Activated CD4-positive, alpha-beta T cell treated with anti-CD3 and anti-CD28 coated beads for 4 hours (primary cell): Measurements from ENCODE around the gene INSYN2A.

Experiments used
- DNase-seq, 2 donors: peaks; one replicate each; pipeline ENCODE4 v3.0.0-alpha.2; 2020

Gene INSYN2A

DNA sequence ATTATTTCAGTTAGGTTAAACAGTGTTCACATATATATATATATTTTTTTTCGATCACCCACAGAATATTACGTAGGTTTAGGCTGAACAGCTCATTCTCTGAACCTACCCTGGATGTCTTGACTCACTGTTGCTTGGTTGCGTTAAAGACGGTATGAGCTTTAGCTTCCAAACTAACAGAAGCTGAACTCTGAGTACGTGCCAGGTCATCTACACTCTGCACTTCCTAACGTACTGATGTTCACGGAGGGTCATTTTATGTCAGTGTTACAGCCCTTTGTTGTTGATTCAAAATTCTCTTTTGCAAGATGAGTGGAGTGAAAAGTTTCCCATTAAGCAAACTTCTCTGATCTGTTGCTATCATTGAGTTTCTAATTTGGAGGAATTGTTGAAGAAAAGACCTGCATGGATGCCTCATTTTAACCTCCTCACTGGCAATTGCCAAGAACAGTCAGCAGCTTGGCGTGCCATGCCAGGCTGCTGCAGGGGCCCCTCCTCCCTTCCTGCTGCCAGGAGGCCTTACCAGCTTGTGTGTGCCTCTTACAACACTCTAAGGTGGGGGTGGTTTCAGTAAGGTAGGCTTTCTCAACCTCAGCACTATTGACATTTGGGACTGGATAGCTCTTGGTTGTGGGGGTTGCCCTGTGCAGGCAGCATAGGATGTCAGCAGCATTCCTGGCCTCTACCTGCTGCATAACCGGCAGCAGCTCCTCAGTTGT, 44.3 kb downstream of the INSYN2A start:
- no peak for DNase-seq

DNA sequence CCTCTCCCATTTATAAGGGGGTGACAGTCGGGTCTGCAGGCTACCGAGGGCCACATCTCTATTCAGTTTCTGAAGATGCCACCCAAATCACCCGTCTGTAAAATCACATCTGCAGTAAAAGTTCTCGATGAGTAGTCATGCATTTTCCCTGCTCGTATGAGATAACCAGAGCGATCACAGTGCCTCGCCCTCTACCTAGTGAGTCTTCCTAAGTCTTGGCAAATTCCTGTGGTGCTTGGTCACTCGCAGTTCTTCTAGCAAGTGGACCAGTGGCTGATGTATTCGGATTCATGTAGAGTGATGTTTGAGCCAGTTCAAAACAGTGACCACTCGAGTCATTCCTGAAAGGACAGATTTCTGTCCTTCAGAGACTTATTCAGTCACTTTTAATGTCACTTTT, 44.9 kb downstream of the INSYN2A start:
- DNase-seq, result no peak

DNA sequence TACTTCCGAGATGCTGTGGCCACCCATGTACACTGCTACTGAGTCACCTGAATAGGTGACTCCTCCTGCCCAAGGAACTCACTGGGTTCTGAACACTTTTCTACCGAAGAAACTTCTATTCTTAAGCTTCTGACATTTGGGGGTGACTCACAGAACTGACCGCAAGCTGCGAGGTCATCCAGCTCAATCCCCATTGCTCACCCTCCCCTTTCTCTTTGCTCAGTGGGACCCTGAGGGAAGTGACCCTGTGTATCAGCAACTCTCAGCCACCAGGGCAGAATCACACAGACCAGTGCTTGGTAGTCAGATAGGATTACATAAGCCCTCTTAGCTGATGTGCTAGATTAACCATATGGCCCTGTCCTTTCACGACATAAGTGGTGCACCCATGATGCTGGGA, 46.3 kb downstream of the INSYN2A start:
- DNase-seq, result no peak

DNA sequence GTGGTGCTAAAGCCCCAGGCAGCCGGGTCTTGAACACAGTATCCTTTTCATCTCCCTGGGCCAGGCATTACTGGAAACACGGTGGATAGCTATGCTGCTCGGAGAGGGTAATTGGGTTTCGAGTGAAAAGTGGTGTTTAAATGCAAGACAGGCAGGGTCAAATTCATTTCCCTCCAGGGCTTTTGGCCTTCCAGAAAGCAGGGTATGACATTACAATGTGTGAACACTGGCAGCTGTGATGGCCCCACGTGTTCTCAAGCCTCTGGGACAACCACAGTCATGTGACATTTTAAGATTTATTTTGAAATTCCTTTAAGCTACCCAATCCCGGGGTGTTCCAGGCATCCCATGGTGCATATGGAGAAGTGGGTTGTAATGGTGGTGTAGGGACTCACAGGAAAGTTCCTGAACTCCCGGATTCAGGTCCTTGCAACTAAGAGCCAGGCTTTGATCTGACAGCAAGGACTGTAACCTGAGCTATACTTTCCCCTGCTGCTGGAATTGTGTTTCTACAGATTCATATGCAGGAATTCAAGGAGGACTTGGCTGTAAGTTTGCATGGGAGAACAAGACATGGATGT, 46.8 kb downstream of the INSYN2A start:
- DNase-seq, result no peak

DNA sequence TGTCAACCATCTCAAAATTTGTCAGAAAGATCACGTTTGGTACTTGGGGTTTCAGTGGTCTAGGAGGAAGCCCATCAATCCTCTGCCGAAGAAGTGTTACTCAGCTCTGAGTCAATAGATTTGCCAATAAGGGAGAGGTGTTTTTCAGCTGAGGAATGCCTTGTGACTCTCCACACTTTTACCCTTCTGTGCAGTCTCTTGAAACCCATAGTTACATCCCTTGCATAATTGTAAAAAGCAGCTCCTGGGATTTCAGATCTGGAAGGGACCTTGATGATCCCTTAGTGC, 47.5 kb downstream of the INSYN2A start:
- no peak for DNase-seq

DNA sequence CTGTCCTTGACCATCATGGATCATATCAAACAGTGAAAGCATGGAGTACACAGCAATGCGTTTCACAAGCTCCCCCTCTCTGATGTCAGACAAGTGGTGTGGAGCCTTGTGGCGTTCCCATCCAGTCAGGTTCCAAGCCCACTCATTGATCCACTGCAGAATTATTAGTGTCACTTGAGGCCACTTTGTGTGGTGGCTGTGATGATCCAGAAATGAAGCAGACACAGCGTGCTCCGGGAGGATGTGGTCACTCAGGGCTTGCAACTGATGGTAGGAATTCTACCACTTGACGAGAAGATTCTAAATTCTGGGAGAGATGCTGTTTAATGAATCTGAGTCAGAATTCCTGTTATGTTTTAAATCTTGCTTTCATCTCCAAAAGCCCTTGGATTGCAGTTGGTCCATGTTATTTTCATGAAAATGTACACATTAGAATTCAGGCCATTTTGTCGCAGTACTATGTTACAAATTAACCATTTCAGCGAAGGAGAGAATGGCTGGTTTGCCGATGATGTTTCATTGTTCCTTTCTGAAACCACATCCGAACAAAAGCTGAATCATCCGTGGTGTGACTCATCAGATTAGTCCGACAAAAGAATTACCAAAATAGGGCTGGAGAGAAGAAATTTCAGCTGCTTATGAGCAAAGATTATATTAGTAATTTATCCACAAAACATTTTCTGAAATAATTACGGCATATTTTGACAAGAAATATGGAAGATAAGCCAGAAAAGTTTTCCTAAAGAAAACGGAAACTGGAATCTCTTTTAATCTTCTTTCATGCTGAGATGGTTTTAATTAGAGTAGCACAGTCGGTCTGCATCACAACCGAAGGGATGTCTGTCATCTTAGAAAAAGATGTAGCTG, 48.1 kb downstream of the INSYN2A start:
- no peak for DNase-seq

DNA sequence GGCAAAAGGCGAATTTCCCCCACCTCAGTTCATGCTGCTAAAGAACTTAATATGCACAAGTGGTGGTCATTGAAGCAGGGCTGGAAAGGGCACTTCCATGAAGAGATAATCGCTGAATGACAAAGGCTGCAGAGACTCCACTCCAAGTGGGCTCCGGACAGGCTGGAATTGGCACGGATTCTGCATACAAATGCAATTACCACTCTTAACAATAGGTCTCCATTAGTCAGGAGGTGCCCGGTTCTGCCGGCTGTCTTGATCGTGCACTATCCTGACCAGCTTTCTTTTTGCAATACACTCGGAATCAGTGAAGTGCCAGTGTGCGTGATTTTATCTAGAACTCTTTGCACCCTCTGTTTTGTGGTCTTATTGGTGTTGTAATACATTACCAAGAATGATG, 49.7 kb downstream of the INSYN2A start:
- no peak for DNase-seq
